Measurements from ENCODE around the gene LEFTY2. TPM values are rescaled to one million over a fixed set of nuclear protein-coding genes. Genes with fewer than 3 reads are reported as not detected.

The LEFTY2 gene
- polyA plus RNA-seq, 1 of the 3 experiments (the other 2 are of a cell fraction), result not detected

DNA sequence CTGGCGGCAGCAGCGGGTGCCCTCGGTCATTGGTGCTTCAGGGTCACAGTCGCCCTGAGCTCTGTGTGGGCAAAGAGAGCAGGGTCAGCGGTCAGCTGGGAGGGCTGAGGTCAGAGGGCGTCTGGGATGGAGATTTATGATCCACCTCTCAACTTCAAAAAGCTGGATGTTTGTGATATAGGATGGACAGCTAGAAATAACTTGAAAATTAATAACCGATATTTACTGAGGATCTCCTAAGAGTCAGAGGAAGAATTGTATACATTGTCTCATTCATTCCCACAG lies 54.0 kb downstream of the LEFTY2 start:
- POLR2A ChIA-PET, result no interaction called here
- H3K4me1 ChIP-seq (ENCODE audit: control insufficient read depth in 1 of 2, insufficient read depth in 2 of 2, low read depth in 1 of 2, low read length in 1 of 2), result no peaks in the 10 kb centered on the region; a peak in 1 of 4 replicates
- H3K36me3 ChIP-seq (replicated peaks in 1 of 2; ENCODE audit: control insufficient read depth in 1 of 2, insufficient read depth in 2 of 2, low read length in 1 of 2), result no peaks in the 10 kb centered on the region
- no peak overlapping the region for H2AFZ ChIP-seq (ENCODE audit: low read depth)
- CTCF ChIA-PET, result interaction anchor here (1.1 kb wide), 1 partner anchor 412 kb away, joined by 4 read pairs; no protein-coding TSS in a partner anchor
- no peaks in the 10 kb centered on the region for H4K20me1 ChIP-seq (ENCODE audit: insufficient read depth)
- H3K27me3 ChIP-seq (ENCODE audit: insufficient read depth), result no peaks in the 10 kb centered on the region
- H3F3A ChIP-seq (replicated peaks; ENCODE audit: insufficient read depth), result no peaks in the 10 kb centered on the region
- 0 out of 2 replicates have a peak, but pooled peaks cover under 1% of the 10 kb centered on the region for H3K79me2 ChIP-seq (ENCODE audit: insufficient read depth)
- H3K9me3 ChIP-seq, result no peaks in the 10 kb centered on the region
- no peak for DNase-seq
- H3K9ac ChIP-seq, result no peak overlapping the region
- no peak overlapping the region for H3K4me2 ChIP-seq
- TF ChIP-seq USF2 (IDR thresholded peaks at IDR 0.05; ENCODE audit: borderline replicate concordance, low read depth, low read length), result no peak
- no peaks in the 10 kb centered on the region for H3K9me2 ChIP-seq
- H3K27ac ChIP-seq (ENCODE audit: low read depth in 2 of 2, low read length in 1 of 2), result no peak overlapping the region
- H3K4me3 ChIP-seq (ENCODE audit: low read depth in 2 of 2, low read length in 1 of 2), result no peak overlapping the region
- WGBS (ENCODE audit: low lambda C conversion rate), result 100% methylated on average over 3 of the region's 7 CpGs

Small RNAs within 50 kb of the gene (small RNA-seq; reads per million reads assigned to genes)
- gene AL117348.1 (0 reads per million in 7 experiments), gene NDUFA3P3 (0 reads per million in 7 experiments)

Other genes starting within 250 kb of the LEFTY2 start
- 156 and 292 TPM in 2 replicates for gene SRP9, start 163.4 kb downstream of the LEFTY2 start, polyA plus RNA-seq (2012; rRNA removed)
- gene EPHX1, start 131.1 kb downstream of the LEFTY2 start, polyA plus RNA-seq (2012; rRNA removed), result 22.6 and 45.7 TPM in 2 replicates
- gene TMEM63A, start 58.8 kb downstream of the LEFTY2 start, polyA plus RNA-seq (2012; rRNA removed), result 13.5 and 18.5 TPM in 2 replicates
- 0.05 and 0.07 TPM in 2 replicates for gene LEFTY1, start 52.1 kb downstream of the LEFTY2 start, polyA plus RNA-seq (2012; rRNA removed)
- gene PYCR2, start 17.0 kb downstream of the LEFTY2 start, polyA plus RNA-seq (2012; rRNA removed), result 95.3 and 124 TPM in 2 replicates
- 10.1 and 15.1 TPM in 2 replicates for gene SDE2, start 58.1 kb upstream of the LEFTY2 start, polyA plus RNA-seq (2012; rRNA removed)
- gene H3-3A, start 121.5 kb upstream of the LEFTY2 start, polyA plus RNA-seq (2012; rRNA removed), result 315 and 370 TPM in 2 replicates
- gene ACBD3, start 245.5 kb upstream of the LEFTY2 start, polyA plus RNA-seq (2012; rRNA removed), result 17.8 and 26.3 TPM in 2 replicates

Data from SK-N-SH (cell line).